ENCODE data around the gene APOL1. TPM values are rescaled to one million over a fixed set of nuclear protein-coding genes. Genes with fewer than 3 reads are reported as not detected.

Gene APOL1
- total and polyA plus RNA-seq, 2 of the 13 experiments (the other 11 are each of a cell fraction or from before 2014, with no cell fraction given): 20.3 to 75.0 TPM

GRCh38 chr22:36244522-36245391 is 8.2 kb upstream of the APOL1 start (continued):
- TF ChIP-seq ZNF710 (CRISPR knock-in tag; IDR thresholded peaks at IDR 0.05; ENCODE audit: borderline replicate concordance): no peak

DNA sequence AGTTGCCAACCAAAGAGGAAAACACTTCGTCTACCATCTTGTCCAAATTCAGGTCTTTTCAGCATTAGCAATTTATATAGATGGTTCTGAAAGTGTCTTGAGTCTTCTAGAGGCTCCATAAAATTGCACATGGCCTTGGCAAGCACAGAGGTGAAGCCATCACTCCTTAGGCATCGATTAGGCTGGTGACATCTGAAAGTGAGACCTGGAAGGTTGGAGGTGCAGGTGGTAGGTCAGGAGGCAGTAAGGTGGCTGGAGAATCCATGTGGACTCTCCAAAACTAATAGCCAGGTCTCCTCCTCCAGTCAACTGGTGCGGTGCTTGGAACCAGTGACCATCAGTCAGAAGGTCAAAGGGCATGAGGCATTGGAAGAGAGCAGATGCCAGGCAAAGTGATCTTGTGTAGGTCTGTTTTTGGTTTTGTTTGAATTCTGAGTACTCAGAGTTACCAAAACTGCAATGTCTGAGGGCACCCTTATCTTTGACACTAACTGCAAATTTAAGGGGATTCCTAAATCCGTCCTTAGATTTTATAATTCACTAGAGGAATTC is 7.1 kb upstream of the APOL1 start:
- WGBS (ENCODE audit: low lambda C conversion rate): 62% methylated on average over 4 of the region's 4 CpGs
- Histone ChIP-seq H3K4me2 (ENCODE audit: low read depth, low read length) (no peak overlapping the region), H3K4me3 (replicated peaks in 1 of 3; ENCODE audit: insufficient read depth in 1 of 3, low read depth in 2 of 3, low read length in 3 of 3) (no peak overlapping the region), H3K36me3 (replicated peaks in 1 of 2; ENCODE audit: control insufficient read depth in 1 of 2, insufficient read depth in 2 of 2, low read length in 2 of 2) (no peaks in the 10 kb centered on the region), H3K27me3 (ENCODE audit: control insufficient read depth in 1 of 2, insufficient read depth in 2 of 2, low read length in 2 of 2) (no peaks in the 10 kb centered on the region), H3K79me2 (ENCODE audit: insufficient read depth, low read length) (no peaks in the 10 kb centered on the region), H4K20me1 (ENCODE audit: insufficient read depth, low read length) (no peaks in the 10 kb centered on the region), H3K9ac (ENCODE audit: insufficient read depth, low read depth, low read length) (no peak overlapping the region), H3K4me1 (ENCODE audit: insufficient read depth, low read length) (peaks cover 52% of the 10 kb centered on the region), H2AFZ (ENCODE audit: low read length) (no peak overlapping the region), H3K9me3 (ENCODE audit: low read length) (no peaks in the 10 kb centered on the region), H3K27ac (ENCODE audit: extremely low read length, insufficient read depth, low read length) (no peak overlapping the region)
- no peak for DNase-seq (ENCODE audit: low spot score)
- BruUV-seq (replicated peaks): no TSS peak
- ChIA-PET POLR2A (no interaction called here), CTCF (ENCODE audit: low intra/inter-chr PET ratio, low total read pairs) (no interaction called here)
- in situ Hi-C loops (cut with HindIII; ENCODE audit: extremely low pct_ligation_motif_present, low pct_unique_long_range_greater_than_20kb) (no loop called here), intact Hi-C loops (cut with micrococcal nuclease; ENCODE audit: unreplicated experiment) (no loop called here)
- no peak for TF ChIP-seq HMGA1 (CRISPR knock-in tag; conservative IDR thresholded peaks at IDR 0.05)
- no peak for TF ChIP-seq SSRP1 (CRISPR knock-in tag; IDR thresholded peaks at IDR 0.05)
- no peak for TF ChIP-seq ZNF878 (CRISPR knock-in tag; IDR thresholded peaks at IDR 0.05)
- TF ChIP-seq RELA (CRISPR knock-in tag; IDR thresholded peaks at IDR 0.05): no peak
- TF ChIP-seq FUBP1 (CRISPR knock-in tag; IDR thresholded peaks at IDR 0.05; ENCODE audit: borderline replicate concordance): no peak
- FAIRE-seq: no peak
- ATAC-seq: no peak
